Measurements from ENCODE around the gene PRSS8.

PRSS8 gene

GRCh38 chr16:31120129-31120528 is 15.4 kb downstream of the PRSS8 start:
- no peak for DNase-seq (ENCODE audit: low read depth)
- H3K4me3 ChIP-seq (ENCODE audit: low read depth, low read length), result no peak overlapping the region
- no peak for TF ChIP-seq CTCF (IDR thresholded peaks at IDR 0.05; ENCODE audit: low read depth, low read length, missing control alignments)

GRCh38 chr16:31118223-31119155 is 17.0 kb downstream of the PRSS8 start:
- TF ChIP-seq CTCF (IDR thresholded peaks at IDR 0.05; ENCODE audit: low read depth, low read length, missing control alignments), result no peak
- H3K4me3 ChIP-seq (ENCODE audit: low read depth, low read length), result peak overlapping the region; percentile 72
- DNase-seq (ENCODE audit: low read depth), result no peak

GRCh38 chr16:31117384-31118222 is 17.9 kb downstream of the PRSS8 start, which contains the start of gene KAT8:
KAT8 (plus strand) TSS chr16:31117664; CDS start chr16:31117682, 18 bp downstream.
- DNase-seq (ENCODE audit: low read depth), result peak; percentile 92
- peak within 1 kb of the TSS; percentile 72 for H3K4me3 ChIP-seq (ENCODE audit: low read depth, low read length)
- no peak for TF ChIP-seq CTCF (IDR thresholded peaks at IDR 0.05; ENCODE audit: low read depth, low read length, missing control alignments)

GRCh38 chr16:31114468-31114867 is 21.1 kb downstream of the PRSS8 start:
- DNase-seq (ENCODE audit: low read depth), result no peak
- no peak for TF ChIP-seq CTCF (IDR thresholded peaks at IDR 0.05; ENCODE audit: low read depth, low read length, missing control alignments)
- no peak overlapping the region for H3K4me3 ChIP-seq (ENCODE audit: low read depth, low read length)

- no peak for DNase-seq (ENCODE audit: low read depth)
- no peak for TF ChIP-seq CTCF (IDR thresholded peaks at IDR 0.05; ENCODE audit: low read depth, low read length, missing control alignments)
These were observed 22.1 kb downstream of the PRSS8 start for GRCh38 chr16:31113121-31114120.

GRCh38 chr16:31112711-31113110 is 22.8 kb downstream of the PRSS8 start:
- DNase-seq (ENCODE audit: low read depth), result no peak
- no peak for TF ChIP-seq CTCF (IDR thresholded peaks at IDR 0.05; ENCODE audit: low read depth, low read length, missing control alignments)

More at GRCh38 chr16:31113121-31114120, 22.1 kb downstream of the PRSS8 start:
- no peak overlapping the region for H3K4me3 ChIP-seq (ENCODE audit: low read depth, low read length)

More at GRCh38 chr16:31112711-31113110, 22.8 kb downstream of the PRSS8 start:
- no peak overlapping the region for H3K4me3 ChIP-seq (ENCODE audit: low read depth, low read length)

All from GM12864 (cell line).